NCI-H524 treated with DMSO at 0.1 percent for 48 hours (cell line): ENCODE results near the gene MT1M.
"Not testable (repeated sequence)": the region's sequence is repeated elsewhere in the genome, so short reads cannot be mapped to it uniquely, and the experiment has no call there.

Source experiments
- DNase-seq: peaks from one replicate; lab custom pipeline; 2025; lab: John Stamatoyannopoulos, UW

The MT1M gene

GRCh38 chr16:56608876-56609462, 23.5 kb upstream of the MT1M start:
- peak; percentile 39 for DNase-seq

DNA sequence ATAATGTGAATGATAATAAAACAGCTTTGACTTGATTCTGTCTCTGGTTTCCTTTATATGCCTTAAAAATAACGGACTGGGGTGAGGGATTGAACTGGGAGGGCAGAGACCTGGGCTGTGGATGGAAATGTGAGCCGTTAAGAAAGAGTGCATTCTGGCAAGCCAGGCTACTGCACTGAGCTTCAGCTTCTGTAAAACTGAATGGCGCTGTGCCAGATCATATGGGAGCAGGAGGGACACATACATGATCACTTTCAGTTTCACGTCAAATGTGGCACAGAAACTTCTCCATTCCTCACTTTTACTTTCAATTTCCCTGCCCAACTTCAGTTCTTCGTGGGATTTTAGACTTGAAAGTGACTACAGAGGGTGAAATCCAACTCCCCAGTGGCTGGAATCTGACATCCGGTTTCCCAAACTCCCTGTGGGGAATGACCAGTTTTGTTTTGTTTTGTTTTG, 23.0 kb upstream of the MT1M start:
- no peak for DNase-seq

GRCh38 chr16:56610017-56610608, 22.3 kb upstream of the MT1M start:
- DNase-seq: no peak

DNA sequence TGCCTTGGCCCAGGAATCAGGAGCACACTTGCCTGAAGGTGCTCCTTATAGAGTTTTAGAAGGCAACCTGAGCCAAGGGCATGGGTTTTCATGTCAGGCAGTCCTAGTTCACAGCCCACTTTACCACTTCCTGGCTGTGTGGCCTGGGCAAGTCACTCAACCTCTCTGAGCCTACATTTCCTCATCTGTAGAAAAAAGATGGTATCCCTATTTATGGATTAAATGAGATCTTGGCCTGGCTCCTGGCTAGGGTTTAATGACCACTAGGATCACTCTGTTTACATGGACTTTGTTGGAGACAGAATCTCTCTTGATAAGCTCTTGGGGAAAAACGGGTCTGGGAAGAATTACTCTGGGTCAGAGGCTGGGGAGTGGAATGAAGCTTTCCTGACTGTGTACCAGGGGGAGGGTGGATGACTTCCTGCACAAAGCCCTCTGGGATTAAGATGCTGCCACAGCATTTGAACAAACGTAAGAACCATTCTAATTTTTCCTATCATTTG, 21.8 kb upstream of the MT1M start:
- no peak for DNase-seq

DNA sequence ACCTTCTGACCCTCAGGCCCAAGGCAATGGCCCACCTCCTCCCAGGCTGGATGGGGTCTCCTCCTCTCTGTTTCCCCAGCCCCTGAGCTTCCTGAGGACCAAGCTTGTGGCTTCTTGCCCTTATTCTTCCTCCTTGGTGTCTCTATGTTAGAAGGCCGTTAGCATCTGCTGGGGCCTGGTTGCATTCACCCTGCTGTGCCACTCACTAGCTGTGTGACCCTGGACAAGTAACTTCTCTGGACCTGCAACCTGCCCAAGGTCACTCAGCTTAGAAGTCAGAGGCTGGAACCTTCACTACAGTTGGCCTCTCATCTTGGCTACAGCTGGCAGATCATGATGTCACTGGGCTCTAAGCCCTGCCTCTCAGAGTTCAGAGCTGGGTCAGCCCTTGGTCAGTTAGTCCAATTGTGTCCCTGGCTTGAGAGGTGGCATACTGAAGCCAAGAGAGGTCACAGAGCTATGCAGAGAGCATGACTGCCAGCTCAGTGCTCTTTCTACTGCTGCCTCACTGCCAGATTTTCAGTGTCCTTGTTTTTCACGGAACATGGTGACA, 21.1 kb upstream of the MT1M start:
- DNase-seq: no peak

- no peak for DNase-seq
Measured at GRCh38 chr16:56613706-56614105, 18.8 kb upstream of the MT1M start.

DNA sequence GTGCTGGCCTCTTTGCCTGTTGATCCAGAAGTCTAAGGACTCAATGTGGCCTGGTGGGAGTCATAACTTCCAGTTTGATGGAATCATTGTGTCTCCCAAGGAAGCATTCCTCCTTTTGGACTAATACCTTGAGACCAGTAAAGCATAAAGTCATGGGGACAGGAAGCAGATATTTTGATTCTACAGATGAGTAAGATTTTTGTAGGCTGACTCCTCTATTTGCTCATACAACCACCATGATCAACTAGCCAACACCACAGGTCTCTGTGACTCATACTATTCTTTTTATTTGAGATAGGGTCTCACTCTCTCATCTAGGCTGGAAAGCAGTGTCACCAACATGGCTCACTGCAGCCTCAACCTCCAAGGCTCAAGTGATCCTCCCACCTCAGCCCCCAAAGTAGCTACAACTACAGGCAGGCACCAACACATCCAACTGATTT, 17.9 kb upstream of the MT1M start:
- DNase-seq: no peak

GRCh38 chr16:56615353-56615752, 17.1 kb upstream of the MT1M start:
- DNase-seq: no peak

DNA sequence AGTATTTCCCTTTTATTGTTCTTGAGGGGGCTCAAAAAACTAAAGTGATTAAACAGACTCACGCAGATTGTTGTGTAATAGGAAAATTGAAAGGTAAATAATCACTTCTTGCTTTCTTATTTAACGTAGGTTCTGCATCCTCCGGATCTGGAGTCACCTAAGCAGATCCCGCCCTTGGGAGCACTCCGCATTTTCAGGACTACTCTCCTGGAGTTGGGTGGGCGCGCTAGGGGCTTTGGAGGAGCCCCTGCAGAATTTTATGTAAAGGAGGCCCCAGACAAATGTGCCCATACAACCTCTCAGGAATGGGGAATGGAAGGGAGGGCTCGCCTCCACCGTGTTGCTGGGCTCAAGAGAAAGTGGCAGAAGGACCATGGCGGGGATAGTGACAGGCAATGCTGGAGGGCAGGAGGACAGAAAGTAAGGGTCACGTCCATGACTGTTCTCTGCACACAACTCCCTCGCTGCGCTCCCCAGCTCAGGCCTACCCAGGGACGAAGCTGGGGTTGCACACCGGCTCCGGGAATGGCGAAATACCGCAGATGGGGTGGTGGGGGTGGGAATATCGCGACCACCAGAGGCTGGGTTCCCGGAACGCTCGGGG, 15.7 kb upstream of the MT1M start:
- no peak for DNase-seq

DNA sequence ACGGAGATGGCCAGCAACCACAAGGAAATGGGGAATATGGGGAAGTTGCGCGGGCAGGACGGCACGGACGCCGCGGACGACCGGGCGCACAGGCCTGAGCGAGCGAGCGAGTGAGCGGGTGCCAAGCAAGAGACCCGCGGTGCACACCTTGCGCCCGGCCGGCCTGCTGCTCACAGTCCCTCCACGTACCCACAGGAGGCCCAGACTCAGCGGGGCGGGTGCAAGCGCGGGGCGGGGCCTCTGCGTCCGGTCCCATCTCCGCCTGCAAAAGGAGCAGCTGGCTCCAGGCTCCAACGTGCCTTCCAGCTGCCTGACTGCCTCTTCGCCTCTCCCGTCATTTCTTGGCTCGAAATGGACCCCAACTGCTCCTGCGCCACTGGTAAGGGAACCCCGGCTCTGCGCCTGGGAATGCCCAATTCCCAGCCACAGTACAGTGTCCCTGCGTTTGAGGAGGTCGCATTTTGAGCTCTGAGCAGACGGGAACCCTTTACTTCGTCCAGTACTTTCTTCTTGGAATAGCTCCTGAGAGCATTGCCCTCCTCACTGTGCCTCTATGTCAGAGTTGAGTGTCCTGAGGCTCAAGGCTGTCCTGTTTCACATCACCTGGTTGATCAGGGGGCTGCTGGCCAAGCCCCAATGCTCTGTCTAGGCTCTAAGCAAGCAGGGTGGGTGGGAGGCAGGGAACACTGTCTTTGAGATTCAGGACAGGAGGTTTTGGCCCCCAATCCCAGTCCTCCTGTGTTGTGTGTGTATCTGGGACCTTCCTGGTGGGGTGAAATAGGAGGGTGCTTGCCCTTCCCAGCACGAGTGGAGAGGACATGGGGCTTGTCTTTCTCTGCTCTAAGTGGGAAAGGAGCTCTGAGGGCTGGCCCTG, 15.0 kb upstream of the MT1M start:
- DNase-seq: no peak

- DNase-seq: no peak
Measured at GRCh38 chr16:56618138-56618537, 14.3 kb upstream of the MT1M start.

- no peak for DNase-seq
Measured at GRCh38 chr16:56620339-56620897, 12.0 kb upstream of the MT1M start.

DNA sequence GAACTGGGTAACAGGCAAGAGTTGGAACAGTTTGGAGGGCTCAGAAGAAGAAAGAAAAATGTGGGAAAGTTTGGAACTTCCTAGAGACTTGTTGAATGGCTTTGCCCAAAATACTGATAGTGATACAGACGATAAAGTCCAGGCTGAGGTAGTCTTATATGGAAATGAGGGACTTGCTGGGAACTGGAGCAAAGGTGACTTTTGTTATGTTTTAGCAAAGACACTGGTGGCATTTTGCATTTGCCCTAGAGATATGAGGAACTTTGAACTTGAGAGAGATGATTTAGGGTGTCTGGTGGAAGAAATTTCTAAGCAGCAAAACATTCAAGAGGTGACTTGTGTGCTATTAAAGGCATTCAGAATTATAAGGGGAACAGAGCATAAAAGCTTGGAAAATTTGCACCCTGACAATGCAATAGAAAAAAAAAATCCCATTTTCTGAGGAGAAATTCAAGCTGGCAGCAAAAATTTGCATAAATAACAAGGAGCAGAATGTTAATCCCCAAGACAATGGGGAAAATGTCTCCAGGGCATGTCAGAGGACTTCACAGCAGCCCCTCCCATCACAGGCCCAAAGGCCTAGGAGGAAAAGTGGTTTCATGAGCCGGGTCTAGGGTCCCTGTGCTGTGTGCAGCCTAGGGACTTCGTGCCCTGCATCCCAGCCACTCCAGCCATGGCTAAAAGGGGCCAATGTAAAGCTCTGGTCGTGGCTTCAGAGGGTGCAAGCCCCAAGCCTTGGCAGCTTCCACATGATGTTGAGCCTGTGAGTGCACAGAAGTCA, 10.6 kb upstream of the MT1M start:
- DNase-seq: not testable (repeated sequence)

DNA sequence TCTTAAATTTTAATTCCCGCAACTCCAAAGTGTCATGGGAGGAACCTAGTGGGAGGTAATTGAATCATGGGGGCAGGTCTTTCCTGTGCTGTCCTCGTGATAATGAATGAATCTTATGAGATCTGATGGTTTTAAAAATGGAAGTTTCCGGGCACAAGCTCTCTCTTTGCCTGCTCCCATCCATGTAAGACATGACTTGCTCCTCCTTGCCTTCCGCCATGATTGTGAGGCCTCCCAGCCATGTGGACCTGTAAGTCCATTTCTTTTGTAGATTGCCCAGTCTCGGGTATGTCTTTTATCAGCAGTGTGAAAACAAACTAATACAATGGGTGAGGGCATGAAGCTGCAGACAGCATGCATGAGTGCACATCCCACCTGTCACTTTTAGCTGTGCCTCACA, 9.3 kb upstream of the MT1M start:
- not testable (repeated sequence) for DNase-seq

DNA sequence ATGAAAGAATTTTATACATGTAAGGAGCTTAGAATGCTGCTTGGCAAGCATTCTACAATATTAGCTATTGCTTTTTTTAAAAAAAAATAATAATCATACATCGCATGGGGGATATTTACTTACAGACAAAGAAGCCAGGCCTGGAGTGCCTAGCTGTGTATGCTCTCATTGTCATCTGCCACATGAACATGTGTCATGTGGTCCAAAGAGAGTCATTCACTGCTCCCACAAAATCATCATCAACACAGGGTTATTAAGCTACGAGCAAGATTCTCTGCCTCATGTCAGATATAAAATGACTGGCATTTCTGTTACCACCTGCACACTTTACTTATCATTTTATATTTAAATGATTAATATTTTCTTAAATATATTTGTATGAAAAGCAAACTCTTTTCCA, 8.8 kb upstream of the MT1M start:
- DNase-seq: no peak

DNA sequence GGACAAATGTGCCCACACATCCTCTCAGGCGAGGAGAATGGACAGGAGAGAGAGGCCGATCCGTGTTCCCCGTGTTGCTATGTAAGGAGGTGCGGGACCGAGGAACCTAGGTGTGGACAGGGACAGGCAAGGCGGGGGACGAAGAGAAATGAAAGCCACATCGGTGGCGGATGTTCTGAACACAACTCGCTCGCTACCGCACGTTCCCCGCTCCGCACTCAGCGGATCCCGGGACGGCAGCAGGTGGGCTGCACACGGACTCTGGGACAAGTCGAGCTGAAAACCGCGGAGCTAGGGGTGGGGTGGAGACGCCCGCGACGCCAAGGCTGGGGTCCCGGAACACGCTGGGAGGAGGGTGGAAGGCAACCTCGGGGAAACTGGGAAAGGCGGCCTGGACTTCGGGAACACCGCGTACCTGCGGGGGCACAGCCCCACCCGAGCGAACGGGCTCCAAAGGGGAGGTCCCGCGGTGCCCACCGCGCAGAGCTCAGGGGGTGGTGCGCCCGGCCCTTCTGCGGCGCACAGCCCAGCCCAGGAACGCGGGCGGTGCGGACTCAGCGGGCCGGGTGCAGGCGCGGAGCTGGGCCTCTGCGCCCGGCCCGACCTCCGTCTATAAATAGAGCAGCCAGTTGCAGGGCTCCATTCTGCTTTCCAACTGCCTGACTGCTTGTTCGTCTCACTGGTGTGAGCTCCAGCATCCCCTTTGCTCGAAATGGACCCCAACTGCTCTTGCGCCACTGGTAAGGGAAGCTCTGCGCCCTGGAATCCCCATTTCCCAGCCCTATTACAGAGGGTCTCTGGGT, 7.1 kb upstream of the MT1M start, which contains the start of gene MT1E:
Gene MT1E, plus strand, starts transcription at position 642 of the 803 bp plus-strand sequence. Its CDS starts 71 bp downstream, at position 713.
- no peak for DNase-seq

- DNase-seq: no peak
Measured at GRCh38 chr16:56625943-56626654, 6.4 kb upstream of the MT1M start.

DNA sequence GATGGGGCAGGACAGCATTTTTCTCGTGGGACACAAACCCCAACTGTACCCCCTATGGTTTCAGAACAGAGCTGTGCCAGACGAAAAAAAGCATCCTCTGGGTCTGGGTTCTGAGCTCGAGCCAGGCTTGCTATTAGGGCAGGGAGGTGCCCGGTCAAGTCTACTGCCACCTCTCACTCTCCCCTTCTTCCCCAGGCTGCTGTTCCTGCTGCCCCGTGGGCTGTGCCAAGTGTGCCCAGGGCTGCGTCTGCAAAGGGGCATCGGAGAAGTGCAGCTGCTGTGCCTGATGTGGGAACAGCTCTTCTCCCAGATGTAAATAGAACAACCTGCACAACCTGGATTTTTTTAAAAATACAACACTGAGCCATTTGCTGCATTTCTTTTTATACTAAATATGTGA, 5.8 kb upstream of the MT1M start:
- no peak for DNase-seq
